AG04450 (cell line): ENCODE measurements around the gene UTY. TPM values are rescaled to one million over a fixed set of nuclear protein-coding genes. Genes with fewer than 3 reads are reported as not detected.

Experiments used
- CTCF ChIA-PET: fragments of 300-600, 350-600 bp; formaldehyde crosslinking; extraction: SDS; loops from one replicate; lab custom pipeline; 2022; ENCODE audit warnings: antibody characterized with exemption, inconsistent platforms; lab: Charles Lee
- POLR2A ChIA-PET: fragments of 350-600 bp; formaldehyde crosslinking; extraction: SDS; loops from one replicate; lab custom pipeline; 2021; ENCODE audit warnings: antibody characterized with exemption, inconsistent platforms; lab: Yijun Ruan, JAX
- DNase-seq: peaks from one replicate; pipeline ENCODE4 v3.0.0-alpha.2; 2011; ENCODE audit warnings: low read depth, low spot score
- H3K27ac ChIP-seq: one replicate; pipeline ENCODE4 v1.5.1; 2012; ENCODE audit warnings: low read depth, low read length, control low read depth
- H3K27me3 ChIP-seq: one replicate; pipeline ENCODE4 v1.6.0; 2012; ENCODE audit warnings: low read length; ENCODE audit not compliant: control insufficient read depth, insufficient read depth
- H3K4me3 ChIP-seq: 2 replicates; pipeline ENCODE4 v1.5.1; 2011; ENCODE audit warnings: mild to moderate bottlenecking, low read depth, low read length, control low read depth
- H3K9me3 ChIP-seq: 2 replicates; pipeline ENCODE4 v1.5.1; 2012; ENCODE audit warnings: low read length; ENCODE audit not compliant: control insufficient read depth, insufficient read depth
- polyA plus RNA-seq: library from polyadenylated mRNA; depleted of rRNA; stranded (reverse); fragments of >200 nt; gene quantifications from 2 replicates; pipeline ENCODE4 v1.2.3, GENCODE V29; 2011
- TF ChIP-seq, protein P1 (sequence below): IDR thresholded peaks from 2 replicates; pipeline ENCODE4 v1.5.1; 2011; ENCODE audit warnings: low read depth, low read length, control low read depth, inconsistent platforms

The UTY gene
- polyA plus RNA-seq, 1 experiment, result 11.0 TPM

DNA sequence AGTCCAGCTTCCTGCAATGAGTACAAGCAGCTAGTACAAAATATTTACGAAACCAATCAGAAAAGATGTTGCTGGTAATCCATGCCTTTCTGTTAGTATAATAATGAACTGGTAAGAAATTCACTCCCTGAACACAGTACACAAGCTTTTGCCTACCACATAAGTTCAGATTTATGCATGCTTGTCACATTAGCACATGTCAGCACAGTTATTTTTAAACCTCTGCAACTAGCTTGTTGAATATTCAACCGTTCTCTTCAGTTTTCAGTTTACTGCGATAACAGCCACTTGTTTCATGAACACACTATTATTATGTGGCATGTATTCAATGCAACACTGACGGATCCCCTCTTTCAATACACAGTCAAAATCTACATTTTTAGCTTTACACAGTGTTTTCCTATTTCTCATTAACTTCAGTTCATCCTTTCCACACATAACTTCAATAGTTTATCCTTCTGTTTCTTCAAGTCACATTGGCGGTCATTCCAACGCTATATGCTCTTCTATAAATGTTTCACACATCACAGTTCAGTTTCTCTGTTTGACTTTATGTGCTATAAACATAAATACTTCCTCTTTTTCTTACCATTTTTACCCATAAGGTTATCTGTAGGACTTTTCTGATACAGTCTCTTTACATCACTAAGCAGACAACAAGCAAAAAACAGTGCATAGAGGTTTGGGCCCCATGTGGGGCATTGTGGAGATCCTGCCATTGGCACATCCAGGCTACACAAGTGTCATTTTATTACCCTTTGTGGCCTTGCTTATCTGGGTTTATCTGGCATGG lies 62.8 kb downstream of the UTY start:
- no peak for DNase-seq
- H3K4me3 ChIP-seq, result no peak overlapping the region
- H3K27ac ChIP-seq, result no peak overlapping the region
- TF ChIP-seq, protein P1, sequence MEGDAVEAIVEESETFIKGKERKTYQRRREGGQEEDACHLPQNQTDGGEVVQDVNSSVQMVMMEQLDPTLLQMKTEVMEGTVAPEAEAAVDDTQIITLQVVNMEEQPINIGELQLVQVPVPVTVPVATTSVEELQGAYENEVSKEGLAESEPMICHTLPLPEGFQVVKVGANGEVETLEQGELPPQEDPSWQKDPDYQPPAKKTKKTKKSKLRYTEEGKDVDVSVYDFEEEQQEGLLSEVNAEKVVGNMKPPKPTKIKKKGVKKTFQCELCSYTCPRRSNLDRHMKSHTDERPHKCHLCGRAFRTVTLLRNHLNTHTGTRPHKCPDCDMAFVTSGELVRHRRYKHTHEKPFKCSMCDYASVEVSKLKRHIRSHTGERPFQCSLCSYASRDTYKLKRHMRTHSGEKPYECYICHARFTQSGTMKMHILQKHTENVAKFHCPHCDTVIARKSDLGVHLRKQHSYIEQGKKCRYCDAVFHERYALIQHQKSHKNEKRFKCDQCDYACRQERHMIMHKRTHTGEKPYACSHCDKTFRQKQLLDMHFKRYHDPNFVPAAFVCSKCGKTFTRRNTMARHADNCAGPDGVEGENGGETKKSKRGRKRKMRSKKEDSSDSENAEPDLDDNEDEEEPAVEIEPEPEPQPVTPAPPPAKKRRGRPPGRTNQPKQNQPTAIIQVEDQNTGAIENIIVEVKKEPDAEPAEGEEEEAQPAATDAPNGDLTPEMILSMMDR, result no peak
- POLR2A ChIA-PET, result no interaction called here
- CTCF ChIA-PET, result no interaction called here
- H3K9me3 ChIP-seq, result no peaks in the 10 kb centered on the region
- H3K27me3 ChIP-seq, result no peaks in the 10 kb centered on the region

DNA sequence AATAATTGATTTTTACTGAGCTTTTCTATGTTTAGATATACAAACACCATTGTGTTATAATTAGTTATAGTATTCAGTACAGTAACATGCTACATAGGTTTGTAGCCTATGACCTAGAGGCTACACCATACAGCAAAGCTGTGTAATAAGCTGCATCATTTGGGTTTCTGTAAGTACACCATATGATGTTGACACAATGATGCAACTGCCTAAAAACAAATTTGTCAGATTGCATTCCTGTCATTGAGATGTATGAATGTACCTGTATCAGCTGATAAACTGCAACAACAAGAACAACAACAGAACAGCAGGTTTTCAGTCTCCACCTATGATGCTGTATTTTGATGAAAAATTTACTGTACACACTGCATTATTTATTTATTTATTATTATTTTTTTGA lies 64.3 kb downstream of the UTY start:
- no peaks in the 10 kb centered on the region for H3K9me3 ChIP-seq
- CTCF ChIA-PET, result no interaction called here
- POLR2A ChIA-PET, result no interaction called here
- TF ChIP-seq, protein P1, result no peak
- no peaks in the 10 kb centered on the region for H3K27me3 ChIP-seq
- no peak overlapping the region for H3K4me3 ChIP-seq
- DNase-seq, result no peak
- H3K27ac ChIP-seq, result no peak overlapping the region

DNA sequence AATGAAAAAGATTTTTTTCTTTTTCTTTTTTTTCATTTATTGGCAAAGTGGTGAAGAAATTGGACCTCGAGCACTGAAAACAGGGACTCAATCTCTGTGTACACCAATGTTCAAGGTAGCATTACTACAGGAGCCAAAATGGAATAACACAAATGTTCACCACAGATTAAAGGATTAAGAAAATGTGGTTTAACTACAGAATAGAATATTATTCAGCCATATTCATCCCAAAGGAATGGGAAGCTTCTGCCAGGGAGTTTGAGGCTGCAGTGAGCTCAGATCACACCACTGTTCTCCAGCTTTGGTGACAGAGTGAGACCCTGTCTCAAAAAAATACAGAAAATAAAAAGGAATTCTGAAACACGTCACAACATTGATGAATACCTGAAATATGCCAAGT lies 81.0 kb downstream of the UTY start:
- Histone ChIP-seq H3K27me3 (no peaks in the 10 kb centered on the region), H3K4me3 (no peak overlapping the region), H3K27ac (no peak overlapping the region), H3K9me3 (no peaks in the 10 kb centered on the region)
- POLR2A ChIA-PET, result no interaction called here
- DNase-seq, result no peak
- TF ChIP-seq, protein P1, result no peak
- CTCF ChIA-PET, result no interaction called here

DNA sequence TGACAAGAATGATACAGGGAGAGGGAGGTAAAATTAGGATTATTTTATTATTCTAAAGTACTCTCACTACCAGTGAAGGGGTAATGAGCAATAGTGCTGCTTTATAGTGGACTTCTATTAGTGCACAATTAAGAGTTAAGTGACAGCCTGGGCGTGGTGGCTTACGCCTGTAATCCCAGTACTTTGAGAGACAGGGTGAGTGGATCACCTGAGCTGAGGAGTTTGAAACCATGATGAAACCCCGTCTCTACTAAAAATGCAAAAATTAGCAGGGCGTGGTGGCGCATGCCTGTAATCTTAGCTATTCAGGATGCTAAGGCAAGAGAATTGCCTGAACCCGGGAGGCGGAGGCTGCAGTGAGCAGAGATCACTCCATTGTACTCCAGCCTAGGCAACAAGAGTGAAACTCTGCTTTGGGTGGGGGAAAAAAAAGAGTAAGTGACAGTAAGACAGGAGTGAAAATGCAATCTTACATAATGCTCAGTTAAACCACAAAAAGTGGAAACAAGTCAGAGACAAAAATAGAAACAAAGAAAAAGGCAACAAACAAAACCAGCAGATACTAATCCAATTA lies 98.6 kb downstream of the UTY start:
- no peak overlapping the region for H3K4me3 ChIP-seq
- no peaks in the 10 kb centered on the region for H3K9me3 ChIP-seq
- CTCF ChIA-PET, result no interaction called here
- no peak overlapping the region for H3K27ac ChIP-seq
- DNase-seq, result no peak
- H3K27me3 ChIP-seq, result no peaks in the 10 kb centered on the region
- POLR2A ChIA-PET, result no interaction called here
- TF ChIP-seq, protein P1, result no peak
